SK-N-SH (cell line): ENCODE data around the gene PRRG3. TPM values are rescaled to one million over a fixed set of nuclear protein-coding genes. Genes with fewer than 3 reads are reported as not detected.

Source experiments
- CTCF ChIA-PET: fragments of 300-600, 350-600 bp; formaldehyde crosslinking; extraction: SDS; loops from one replicate; lab custom pipeline; 2021; lab: Yijun Ruan, JAX
- POLR2A ChIA-PET: fragments of 350-600 bp; sonication (Branson Sonifier 250); formaldehyde crosslinking; extraction: SDS; loops from one replicate; lab custom pipeline; 2020; ENCODE audit warnings: antibody characterized with exemption, inconsistent platforms; lab: Yijun Ruan, JAX
- DNase-seq: peaks from one replicate; pipeline ENCODE4 v3.0.0; 2012
- H2AFZ ChIP-seq: fragments of 200-600 bp; sonication (generic); 2 replicates; pipeline ENCODE4 v1.8.1; 2016; ENCODE audit warnings: antibody characterized with exemption, mild to moderate bottlenecking, low read depth
- H3F3A ChIP-seq: fragments of 200-600 bp; sonication (generic); replicated peaks from 2 replicates; pipeline ENCODE3; 2016; ENCODE audit warnings: antibody characterized with exemption, mild to moderate bottlenecking; ENCODE audit not compliant: insufficient read depth
- H3K27ac ChIP-seq, 2 experiments: fragments of 200-500 bp in 1 of 2; fragments of 200-600 bp in 1 of 2; sonication (Bioruptor generic) in 1 of 2; sonication (generic), shearing (Covaris generic) in 1 of 2; 2 replicates each; pipeline versions ENCODE4 v1.5.1 to v1.6.1; 2014 to 2016; ENCODE audit warnings: low read depth in 2 of 2, inconsistent platforms in 1 of 2, low read length in 1 of 2, mild to moderate bottlenecking in 1 of 2, mixed read lengths in 1 of 2
- H3K27me3 ChIP-seq: fragments of 200-600 bp; sonication (generic), shearing (Covaris generic); 2 replicates; pipeline ENCODE4 v1.6.1; 2016; ENCODE audit warnings: mixed run types; ENCODE audit not compliant: insufficient read depth
- H3K36me3 ChIP-seq, 2 experiments: fragments of 200-500 bp in 1 of 2; fragments of 200-600 bp in 1 of 2; sonication (Bioruptor generic) in 1 of 2; sonication (generic) in 1 of 2; replicated peaks in 1 of 2; 2 replicates each; pipeline versions ENCODE3 to v1.5.1; 2014 to 2016; ENCODE audit warnings: low read length in 1 of 2, mild to moderate bottlenecking in 1 of 2; ENCODE audit not compliant: insufficient read depth in 2 of 2, control insufficient read depth in 1 of 2
- H3K4me1 ChIP-seq, 2 experiments: fragments of 200-500 bp in 1 of 2; fragments of 200-600 bp in 1 of 2; sonication (Bioruptor generic) in 1 of 2; sonication (generic), shearing (Covaris generic) in 1 of 2; 2 replicates each; pipeline versions ENCODE4 v1.5.1 to v1.6.1; 2014 to 2016; ENCODE audit warnings: low read depth in 1 of 2, low read length in 1 of 2, mixed run types in 1 of 2; ENCODE audit not compliant: insufficient read depth in 2 of 2, control insufficient read depth in 1 of 2
- H3K4me2 ChIP-seq: fragments of 200-600 bp; sonication (generic), shearing (Covaris generic); 2 replicates; pipeline ENCODE4 v1.6.1; 2017; ENCODE audit warnings: mixed run types
- H3K4me3 ChIP-seq, 2 experiments: fragments of 200-500 bp in 1 of 2; fragments of 200-600 bp in 1 of 2; sonication (Bioruptor generic) in 1 of 2; sonication (generic), shearing (Covaris generic) in 1 of 2; 2 replicates each; pipeline versions ENCODE4 v1.5.1 to v1.8.1; 2014 to 2016; ENCODE audit warnings: low read depth in 2 of 2, inconsistent platforms in 1 of 2, low read length in 1 of 2, mild to moderate bottlenecking in 1 of 2, mixed read lengths in 1 of 2, moderate library complexity in 1 of 2
- H3K79me2 ChIP-seq: fragments of 200-600 bp; sonication (generic); 2 replicates; pipeline ENCODE4 v1.8.1; 2017; ENCODE audit warnings: mild to moderate bottlenecking; ENCODE audit not compliant: insufficient read depth
- H3K9ac ChIP-seq: fragments of 200-600 bp; sonication (generic); 2 replicates; pipeline ENCODE4 v1.6.1; 2017; ENCODE audit warnings: mixed run types
- H3K9me2 ChIP-seq: fragments of 200-600 bp; sonication (generic); 2 replicates; pipeline ENCODE4 v1.6.1; 2017; ENCODE audit warnings: mixed run types
- H3K9me3 ChIP-seq: fragments of 200-600 bp; sonication (generic); 2 replicates; pipeline ENCODE4 v1.6.1; 2017; ENCODE audit warnings: mixed run types, mild to moderate bottlenecking, moderate library complexity
- H4K20me1 ChIP-seq: fragments of 200-600 bp; sonication (generic); 2 replicates; pipeline ENCODE4 v1.6.1; 2017; ENCODE audit warnings: mild to moderate bottlenecking, mixed run types; ENCODE audit not compliant: insufficient read depth
- ELF1 ChIP-seq: IDR thresholded peaks from 2 replicates; pipeline ENCODE4 v1.4.0; 2012
- EP300 ChIP-seq, 2 experiments: IDR thresholded peaks; 2 replicates each; pipeline versions ENCODE4 v1.4.0 to v1.6.1; 2012; ENCODE audit warnings: borderline replicate concordance in 1 of 2, low read depth in 1 of 2, low read length in 1 of 2
- EZH2phosphoT487 ChIP-seq: fragments of 200-600 bp; sonication (generic); IDR thresholded peaks from 2 replicates; pipeline ENCODE4 v1.6.1; 2017; ENCODE audit warnings: low read depth, mixed run types, mild to moderate bottlenecking, antibody characterized with exemption, moderate library complexity, borderline replicate concordance
- FOSL2 ChIP-seq: IDR thresholded peaks from 2 replicates; pipeline ENCODE4 v1.4.0; 2012; ENCODE audit warnings: low read depth, mild to moderate bottlenecking, moderate library complexity, borderline replicate concordance
- FOXM1 ChIP-seq: IDR thresholded peaks from 2 replicates; pipeline ENCODE4 v1.4.0; 2012; ENCODE audit warnings: low read depth, mild to moderate bottlenecking
- GABPA ChIP-seq: IDR thresholded peaks from 2 replicates; pipeline ENCODE4 v1.4.0; 2012; ENCODE audit warnings: low read depth, mild to moderate bottlenecking
- GATA2 ChIP-seq: sonication (generic); formaldehyde crosslinking; IDR thresholded peaks from 2 replicates; pipeline ENCODE4 v1.5.0; 2020; ENCODE audit warnings: mild to moderate bottlenecking, missing genetic modification reagents
- IRF3 ChIP-seq: fragments of 150-350 bp; IDR thresholded peaks from 2 replicates; pipeline ENCODE4 v1.6.1; 2016; ENCODE audit warnings: mild to moderate bottlenecking, low read depth, low read length
- MAX ChIP-seq: IDR thresholded peaks from 2 replicates; pipeline ENCODE4 v1.4.0; 2012; ENCODE audit warnings: low read depth
- NRF1 ChIP-seq: IDR thresholded peaks from 2 replicates; pipeline ENCODE4 v1.6.1; 2012; ENCODE audit warnings: low read depth, mild to moderate bottlenecking, low read length
- PBX3 ChIP-seq: IDR thresholded peaks from 2 replicates; pipeline ENCODE4; 2012
- POLR2AphosphoS5 ChIP-seq: IDR thresholded peaks from 2 replicates; pipeline ENCODE4 v1.6.1; 2012; ENCODE audit warnings: low read depth, low read length
- RCOR1 ChIP-seq: fragments of 150-350 bp; IDR thresholded peaks from 2 replicates; pipeline ENCODE4 v1.6.1; 2017; ENCODE audit warnings: antibody characterized with exemption, low read length
- RFX5 ChIP-seq: IDR thresholded peaks from 2 replicates; pipeline ENCODE4 v1.6.1; 2012; ENCODE audit warnings: mild to moderate bottlenecking, improper control_type of control experiment, low read length
- RXRA ChIP-seq: IDR thresholded peaks from 2 replicates; pipeline ENCODE4 v1.4.0; 2012; ENCODE audit warnings: low read depth, mild to moderate bottlenecking, borderline replicate concordance
- SMC3 ChIP-seq: IDR thresholded peaks from 2 replicates; pipeline ENCODE4 v1.6.1; 2012; ENCODE audit warnings: low read depth, low read length, improper control_type of control experiment
- TAF1 ChIP-seq: IDR thresholded peaks from 2 replicates; pipeline ENCODE4 v1.6.1; 2012; ENCODE audit warnings: low read depth, mild to moderate bottlenecking, low read length, moderate library complexity, borderline replicate concordance
- TEAD4 ChIP-seq: IDR thresholded peaks from 2 replicates; pipeline ENCODE4 v1.4.0; 2012; ENCODE audit warnings: mild to moderate bottlenecking, borderline replicate concordance; ENCODE audit not compliant: insufficient read depth
- USF1 ChIP-seq: IDR thresholded peaks from 2 replicates; pipeline ENCODE4 v1.4.0; 2012; ENCODE audit warnings: low read depth, borderline replicate concordance
- YY1 ChIP-seq: IDR thresholded peaks from 2 replicates; pipeline ENCODE4 v1.4.0; 2012; ENCODE audit warnings: low read depth, mild to moderate bottlenecking
- ZBTB33 ChIP-seq: IDR thresholded peaks from 2 replicates; pipeline ENCODE4 v1.4.0; 2012; ENCODE audit warnings: low read depth, borderline replicate concordance
- WGBS: methylation state at CpG from one replicate; pipeline ENCODE4 v1.1.6; 2017; ENCODE audit warnings: low lambda C conversion rate; 5-methylcytosine and 5-hydroxymethylcytosine counted together
- polyA plus RNA-seq, 3 experiments: library from polyadenylated mRNA; depleted of rRNA; stranded (reverse); fragments of >200 nt; gene quantifications; 2 replicates each; pipeline ENCODE4 v1.2.3, GENCODE V29; 2012

PRRG3 gene
- polyA plus RNA-seq, 1 of the 3 experiments (the other 2 are of a cell fraction): not detected

GRCh38 chrX:151675121-151675746 is 20.0 kb upstream of the PRRG3 start:
- no peaks in the 10 kb centered on the region for H3K4me1 ChIP-seq
- H2AFZ ChIP-seq: no peak overlapping the region
- no peaks in the 10 kb centered on the region for H3K79me2 ChIP-seq
- WGBS: 3% methylated on average over 4 of the region's 6 CpGs
- no peak overlapping the region for H3K4me2 ChIP-seq
- TF ChIP-seq PBX3 (no peak), IRF3 (no peak), USF1 (no peak), TEAD4 (no peak), ELF1 (no peak), SMC3 (no peak), MAX (no peak), RXRA (no peak), EZH2phosphoT487 (no peak), GABPA (no peak), POLR2AphosphoS5 (no peak), RFX5 (no peak), FOSL2 (no peak)
- H3K36me3 ChIP-seq: no peaks in the 10 kb centered on the region
- H3K27ac ChIP-seq: no peak overlapping the region
- no peak overlapping the region for H3K9ac ChIP-seq
- H3K27me3 ChIP-seq: peaks cover 12% of the 10 kb centered on the region; the same call in 1 of the 2 replicates
- DNase-seq: no peak
- CTCF ChIA-PET: interaction anchor here (0.6 to 1.2 kb wide), 2 partner anchors 15 to 532 kb away, joined by 3 read pairs; no protein-coding TSS in a partner anchor
- no peaks in the 10 kb centered on the region for H3K9me3 ChIP-seq
- H3K4me3 ChIP-seq: no peak overlapping the region
- H3F3A ChIP-seq: no peaks in the 10 kb centered on the region
- no peaks in the 10 kb centered on the region for H3K9me2 ChIP-seq
- POLR2A ChIA-PET: no interaction called here
- H4K20me1 ChIP-seq: no peaks in the 10 kb centered on the region

GRCh38 chrX:151676196-151676595 is 19.1 kb upstream of the PRRG3 start:
- Histone ChIP-seq H4K20me1 (no peaks in the 10 kb centered on the region), H2AFZ (no peak overlapping the region), H3K9me2 (no peaks in the 10 kb centered on the region), H3K27ac (no peak overlapping the region), H3K9ac (no peak overlapping the region), H3K4me3 (no peak overlapping the region), H3K79me2 (no peaks in the 10 kb centered on the region), H3K4me2 (no peak overlapping the region), H3K4me1 (no peaks in the 10 kb centered on the region), H3F3A (no peaks in the 10 kb centered on the region), H3K27me3 (peaks cover 12% of the 10 kb centered on the region; the same call in 1 of the 2 replicates), H3K9me3 (no peaks in the 10 kb centered on the region), H3K36me3 (no peaks in the 10 kb centered on the region)
- 7% methylated on average over 4 of the region's 4 CpGs for WGBS
- ChIA-PET CTCF (no interaction called here), POLR2A (no interaction called here)
- DNase-seq: no peak
- TF ChIP-seq GATA2 (CRISPR knock-in tag) (no peak), RCOR1 (no peak), RXRA (no peak), ZBTB33 (no peak), EP300 (IDR thresholded peaks at IDR 0.05; ENCODE audit: borderline replicate concordance in 1 of 2, low read depth in 1 of 2, low read length in 1 of 2) (no peak), GABPA (no peak), ELF1 (no peak), YY1 (no peak), TAF1 (no peak), PBX3 (no peak), FOSL2 (no peak), NRF1 (no peak), FOXM1 (no peak), EZH2phosphoT487 (no peak)
